Measurements from ENCODE around the gene RHO. TPM values are rescaled to one million over a fixed set of nuclear protein-coding genes. Genes with fewer than 3 reads are reported as not detected.

The RHO gene
- total and polyA plus RNA-seq, 10 of the 15 experiments (the other 5 are each of a cell fraction or from before 2014, with no cell fraction given): not detected

GRCh38 chr3:129487183-129487867 is 41.1 kb upstream of the RHO start:
- Histone ChIP-seq H3K4me2 (ENCODE audit: control insufficient read depth, insufficient read depth) (0 out of 2 replicates have a peak overlapping the region, but pooled peaks have one; percentile 17), H3K36me3 (ENCODE audit: control insufficient read depth in 2 of 2, insufficient read depth in 2 of 2, low read length in 1 of 2) (peaks cover 0 to 3% of the 10 kb centered on the region in 2 experiments; a peak in 2 of 4 replicates), H3K9ac (ENCODE audit: control insufficient read depth, insufficient read depth, low read length) (no peak overlapping the region), H2AFZ (ENCODE audit: control insufficient read depth, low read depth, low read length) (no peak overlapping the region), H3K79me2 (ENCODE audit: control insufficient read depth, insufficient read depth, low read length) (no peaks in the 10 kb centered on the region), H3K27ac (ENCODE audit: control insufficient read depth, insufficient read depth) (peak overlapping the region; percentile 64; the same call in 1 of the 2 replicates), H4K20me1 (ENCODE audit: control insufficient read depth, insufficient read depth) (no peaks in the 10 kb centered on the region), H3K27me3 (replicated peaks in 1 of 2; ENCODE audit: control insufficient read depth in 2 of 2, insufficient read depth in 2 of 2, low read length in 1 of 2) (no peaks in the 10 kb centered on the region), H3K9me3 (replicated peaks; ENCODE audit: control insufficient read depth, insufficient read depth, low read length) (no peaks in the 10 kb centered on the region), H3K4me1 (ENCODE audit: control insufficient read depth, insufficient read depth, low read length) (peaks cover 15% of the 10 kb centered on the region), H3K4me3 (no peak overlapping the region)
- SMC1A ChIA-PET (ENCODE audit: uncharacterized antibody, unreplicated experiment): interaction anchor here (0.8 to 2.3 kb wide), 9 partner anchors 10 to 340 kb away, joined by 3 to 7 read pairs (median 4); no protein-coding TSS in a partner anchor
- DNase-seq (ENCODE audit: low read depth, low spot score) (no peak), ATAC-seq (no peak), FAIRE-seq (no peak)
- RAD21 ChIA-PET (ENCODE audit: unreplicated experiment): interaction anchor here (1.9 kb wide), 1 partner anchor 104 kb away, joined by 9 read pairs; no protein-coding TSS in a partner anchor
- POLR2A ChIA-PET: interaction anchor here (1.8 kb wide), 1 partner anchor 12 kb away, joined by 5 read pairs; no protein-coding TSS in a partner anchor
- BruUV-seq (replicated peaks): no TSS peak
- WGBS (ENCODE audit: insufficient coverage, insufficient replicate concordance, low lambda C conversion rate, missing lambda C conversion rate): 87% methylated on average over 13 of the region's 13 CpGs
- CTCF ChIA-PET: interaction anchor here (0.8 to 2.8 kb wide), 8 partner anchors 14 to 342 kb away, joined by 3 to 20 read pairs (median 4); no protein-coding TSS in a partner anchor
- in situ Hi-C loops (cut with MboI) (no loop called here), intact Hi-C loops (cut with micrococcal nuclease; ENCODE audit: unreplicated experiment) (no loop called here)
- no peak for TF ChIP-seq LARP7 (IDR thresholded peaks at IDR 0.05)
- no peak for TF ChIP-seq MEF2B (IDR thresholded peaks at IDR 0.05; ENCODE audit: partially characterized antibody, poor library complexity, severe bottlenecking)
- TF ChIP-seq SMAD1 (IDR thresholded peaks at IDR 0.05; ENCODE audit: low read depth, partially characterized antibody): no peak
- no peak for TF ChIP-seq RELB (IDR thresholded peaks at IDR 0.05; ENCODE audit: low read depth)
- no peak for TF ChIP-seq ZBTB33 (IDR thresholded peaks at IDR 0.05)
- no peak for TF ChIP-seq DPF2 (IDR thresholded peaks at IDR 0.05)
- no peak for TF ChIP-seq POLR2AphosphoS2 (IDR thresholded peaks at IDR 0.05; ENCODE audit: low read depth, low read length)
- no peak for TF ChIP-seq E2F8 (IDR thresholded peaks at IDR 0.05; ENCODE audit: low read depth, partially characterized antibody)
- no peak for TF ChIP-seq RUNX3 (IDR thresholded peaks at IDR 0.05; ENCODE audit: low read length)
- no peak for TF ChIP-seq IKZF2 (IDR thresholded peaks at IDR 0.05)
- no peak for TF ChIP-seq KLF5 (IDR thresholded peaks at IDR 0.05; ENCODE audit: partially characterized antibody)
- no peak for TF ChIP-seq STAT1 (conservative IDR thresholded peaks at IDR 0.05)

All from GM12878 (cell line).